NCI-H748 (cell line): ENCODE measurements around the gene NCF4.
A peak's percentile ranks its signal among the peaks of the same experiment; 100 is the strongest.

Source experiments
- DNase-seq: peaks from one replicate; lab custom pipeline; 2025; ENCODE audit not compliant: unreplicated experiment; lab: John Stamatoyannopoulos, UW

The NCF4 gene

DNA sequence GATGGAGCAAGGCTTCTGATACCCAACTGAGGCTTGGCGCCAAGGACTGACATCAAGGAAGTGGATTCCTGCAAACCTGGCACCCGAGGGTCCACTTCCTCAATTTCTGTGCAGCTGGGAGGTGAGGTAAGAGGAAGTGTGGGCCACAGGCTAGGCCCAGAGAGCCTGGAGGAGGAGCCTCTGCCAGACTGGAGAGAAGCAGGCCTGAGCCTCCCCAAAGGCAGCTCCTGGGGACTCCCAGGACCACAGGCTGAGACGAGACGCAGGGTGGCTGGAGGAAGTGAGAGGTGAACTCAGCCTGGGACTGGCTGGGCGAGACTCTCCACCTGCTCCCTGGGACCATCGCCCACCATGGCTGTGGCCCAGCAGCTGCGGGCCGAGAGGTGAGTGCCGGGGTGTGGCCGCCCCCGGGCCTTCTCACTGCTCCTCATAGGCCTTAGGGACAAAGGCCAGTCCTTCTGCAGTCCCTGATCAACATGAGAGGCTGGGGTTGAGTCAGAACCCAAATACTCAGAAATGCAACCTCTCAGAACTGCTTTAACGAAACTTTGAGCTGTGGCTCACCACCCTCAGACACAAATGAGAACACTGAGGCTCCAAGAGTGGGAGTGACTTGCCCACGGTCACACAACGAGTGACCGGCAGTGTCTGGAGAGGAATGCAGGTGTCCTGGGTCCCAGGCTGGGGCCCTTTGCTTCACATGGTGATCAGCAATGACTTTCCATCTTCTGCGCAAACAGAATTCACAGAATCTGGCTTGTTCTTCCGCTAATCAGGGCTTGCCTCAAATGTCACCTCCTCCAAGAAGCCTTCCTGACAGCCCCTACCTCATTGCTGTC lies at the start of gene NCF4:
TSS of gene NCF4 (plus strand) at position 186 of the 839 bp plus-strand sequence. CDS start at position 352, 166 bp downstream.
- DNase-seq = no peak

DNA sequence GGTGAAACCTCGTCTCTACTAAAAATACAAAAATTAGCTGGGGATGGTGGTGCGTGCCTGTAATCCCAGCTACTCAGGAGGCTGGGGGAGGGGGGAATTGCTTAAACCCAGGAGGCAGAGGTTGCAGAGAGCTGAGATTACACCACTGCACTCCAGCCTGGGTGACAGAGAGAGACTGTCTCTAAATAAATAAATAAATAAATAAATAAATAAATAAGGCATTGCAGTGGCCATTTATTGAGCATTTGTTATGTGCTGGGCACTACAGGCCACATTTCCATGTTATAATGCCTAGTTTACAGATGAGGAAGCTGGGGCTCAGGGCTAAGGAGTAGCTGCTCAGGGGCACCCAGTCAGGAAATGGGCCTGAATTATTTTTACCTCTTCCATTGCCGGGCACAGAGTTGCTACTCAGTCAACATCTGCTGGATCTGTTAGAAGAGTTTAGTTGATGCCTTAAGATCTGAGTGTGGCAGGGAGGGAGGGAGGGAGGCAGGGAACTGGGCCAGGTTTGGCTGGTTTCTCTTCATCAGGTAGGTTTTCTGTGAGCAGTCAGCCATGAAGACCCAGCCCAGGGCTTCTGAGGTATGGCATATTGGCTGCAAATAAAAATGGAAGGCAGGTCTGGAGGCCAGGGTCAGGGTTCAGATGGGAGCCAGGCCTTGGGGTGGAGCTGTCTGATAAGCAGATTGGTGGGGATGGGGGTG lies 49.6 kb upstream of the NCF4 start:
- DNase-seq = no peak

DNA sequence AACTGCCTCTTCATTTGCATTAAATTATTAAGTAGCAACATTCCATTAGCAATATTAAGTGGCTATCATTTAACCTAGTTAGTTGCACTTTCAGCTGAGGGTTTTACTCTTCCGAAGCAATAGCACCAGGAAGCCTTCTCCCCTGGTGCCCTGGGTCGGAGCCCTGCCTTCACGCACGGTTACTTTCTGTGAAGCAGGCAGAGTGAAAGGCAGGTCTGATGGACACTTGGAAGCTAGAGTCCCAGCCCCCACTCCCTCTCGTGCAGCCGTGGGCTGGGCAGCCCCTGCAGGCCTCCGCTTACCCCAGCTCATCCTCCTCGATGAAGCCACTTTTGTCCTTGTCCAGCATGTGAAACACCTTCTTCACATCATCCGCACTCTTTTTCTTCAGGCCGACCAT lies 46.0 kb upstream of the NCF4 start:
- no peak for DNase-seq

DNA sequence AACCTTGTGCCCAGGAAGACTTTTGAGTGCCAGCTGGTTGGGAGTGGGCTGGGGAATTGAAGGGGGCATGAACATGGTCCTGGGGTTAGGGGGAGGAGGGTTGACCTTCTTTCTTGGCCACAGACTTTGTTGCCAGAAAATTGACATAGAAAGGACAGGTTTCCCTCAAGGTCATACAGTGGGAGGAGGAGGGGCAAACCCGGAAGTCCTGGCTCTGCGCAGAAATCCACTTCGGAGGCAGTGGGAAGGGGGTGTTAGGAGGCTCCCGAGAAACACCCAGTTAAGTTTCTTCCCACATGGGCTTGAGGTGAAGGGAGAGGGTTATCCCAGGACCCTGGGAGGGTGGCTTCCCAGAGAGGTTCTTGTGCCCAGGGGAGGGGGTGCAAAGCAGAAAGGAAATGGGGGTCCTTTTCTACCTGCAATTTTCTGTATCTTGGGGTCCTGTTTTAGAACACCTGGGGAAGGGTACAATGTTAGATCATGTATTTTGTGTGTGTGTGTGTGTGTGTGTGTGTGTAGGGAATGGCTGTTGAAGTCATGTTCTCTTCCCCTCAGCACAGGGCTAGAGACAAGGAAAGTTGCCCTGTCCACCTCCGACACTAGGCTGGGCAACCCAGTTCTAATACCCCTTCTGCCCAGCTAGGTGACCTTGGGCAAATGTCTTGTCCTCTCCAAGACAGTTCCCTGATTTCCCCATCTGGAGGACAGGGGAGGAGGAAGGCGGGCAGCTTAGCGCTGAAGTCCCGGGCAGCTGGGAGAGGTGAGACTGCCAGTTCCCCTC lies 45.1 kb upstream of the NCF4 start:
- DNase-seq = no peak

DNA sequence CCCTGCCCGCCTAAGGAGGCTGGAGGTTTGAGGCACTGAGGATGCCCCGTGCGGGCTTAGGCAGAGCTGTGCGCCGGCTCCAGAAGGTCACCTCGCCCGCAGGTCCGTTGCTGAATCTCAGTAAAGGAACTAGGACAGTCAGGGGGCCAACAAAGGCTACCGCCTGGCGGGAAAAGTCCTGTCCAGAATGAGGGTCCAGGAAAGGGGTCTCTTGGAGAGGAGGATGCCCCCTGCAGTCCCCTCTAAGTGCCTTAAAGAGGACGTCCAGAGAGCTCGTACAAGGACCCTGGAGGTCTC lies 44.5 kb upstream of the NCF4 start:
- no peak for DNase-seq

DNA sequence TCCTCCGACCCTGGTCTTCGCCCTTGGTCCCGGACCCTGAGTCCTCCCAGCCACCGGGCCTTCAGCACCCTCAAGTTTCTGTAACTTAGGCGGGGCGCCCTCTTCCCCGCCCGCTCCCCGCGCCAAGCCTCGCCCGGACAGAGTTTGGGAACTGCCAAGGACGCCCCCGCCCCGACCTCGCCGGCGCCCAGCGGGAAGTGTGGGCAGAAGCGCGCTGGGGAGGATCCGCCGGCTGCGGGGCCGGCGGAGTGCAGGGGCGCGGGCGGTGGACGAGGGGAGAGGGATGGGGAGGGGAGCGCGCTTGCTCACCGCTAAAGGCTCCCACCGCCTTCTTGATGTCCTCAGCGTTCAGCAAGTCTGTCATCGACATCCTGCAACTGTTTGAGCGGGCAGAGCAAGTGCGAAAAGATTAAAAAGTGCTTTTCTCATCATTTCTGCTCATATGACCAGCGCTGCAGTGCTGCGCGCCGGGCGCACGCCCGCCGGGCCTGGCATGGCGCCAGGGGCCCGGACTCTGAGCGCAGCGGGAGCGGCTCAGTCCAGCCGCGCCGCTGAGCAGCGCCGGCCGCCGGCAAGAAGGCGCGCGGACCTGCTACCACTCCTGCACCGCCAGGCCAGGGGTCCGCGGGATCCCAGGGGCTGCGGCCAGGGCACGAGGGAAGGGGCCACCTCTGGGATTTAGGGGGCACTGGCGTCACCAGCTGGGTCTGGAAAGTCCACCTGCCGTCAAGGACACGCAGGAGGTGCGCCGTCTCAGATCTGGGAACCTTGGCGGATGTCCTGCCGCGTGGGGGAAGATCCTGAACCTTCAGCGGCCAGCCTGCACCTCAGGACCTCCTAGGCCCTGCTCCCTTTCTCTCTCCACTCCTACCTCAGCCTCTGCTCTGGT lies 43.9 kb upstream of the NCF4 start, which contains the start of gene PVALB:
TSS of gene PVALB (minus strand) at position 400 of the 889 bp plus-strand sequence. CDS start at position 370, 30 bp downstream.
- DNase-seq = peak; percentile 68

DNA sequence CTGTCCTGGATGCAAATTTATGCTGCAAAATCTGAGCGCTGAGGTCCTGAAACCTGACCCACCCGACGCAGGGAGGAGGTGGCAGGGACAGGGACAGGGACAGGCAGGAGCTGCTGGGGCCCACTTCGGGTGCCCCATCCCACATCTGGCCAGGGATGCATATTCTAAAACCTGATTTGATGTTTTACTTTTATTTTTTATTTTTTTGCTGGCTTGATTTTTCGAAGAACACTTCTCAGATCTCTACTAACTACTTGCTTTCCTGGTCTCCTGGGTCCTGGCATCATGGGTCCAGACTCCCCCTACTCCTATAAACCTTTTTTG lies 43.3 kb upstream of the NCF4 start:
- DNase-seq = no peak

DNA sequence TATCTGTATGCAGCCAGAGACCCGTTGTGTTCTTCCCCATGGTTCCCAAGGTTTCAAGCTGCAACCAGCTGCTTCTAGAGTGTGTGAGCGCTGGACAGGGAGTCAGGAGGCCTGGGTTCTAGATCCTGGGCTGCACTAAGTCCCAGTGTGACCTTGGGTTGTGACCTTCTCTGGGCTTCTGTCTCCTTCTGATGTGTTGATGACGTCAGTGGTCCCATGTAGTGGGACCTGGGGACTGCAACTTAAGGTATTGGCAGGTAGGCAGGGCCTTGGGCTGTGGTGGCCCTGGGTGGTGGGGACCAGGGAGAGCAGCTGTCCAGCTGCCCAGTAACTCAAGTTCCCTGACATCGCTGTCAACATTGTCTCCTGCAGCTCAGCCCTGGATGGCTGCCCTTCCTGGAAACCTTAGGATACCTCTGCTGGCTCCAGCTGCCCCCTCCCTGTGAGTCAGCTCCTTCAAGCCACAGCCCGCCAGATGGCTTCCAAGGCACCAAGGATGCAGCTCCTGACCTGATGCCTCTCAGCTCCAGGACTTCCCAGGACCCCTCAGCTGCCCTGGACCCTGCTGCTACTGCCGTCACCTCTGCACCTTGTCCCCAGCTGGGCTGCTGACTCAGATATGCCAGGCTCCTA lies 42.7 kb upstream of the NCF4 start:
- DNase-seq = no peak

DNA sequence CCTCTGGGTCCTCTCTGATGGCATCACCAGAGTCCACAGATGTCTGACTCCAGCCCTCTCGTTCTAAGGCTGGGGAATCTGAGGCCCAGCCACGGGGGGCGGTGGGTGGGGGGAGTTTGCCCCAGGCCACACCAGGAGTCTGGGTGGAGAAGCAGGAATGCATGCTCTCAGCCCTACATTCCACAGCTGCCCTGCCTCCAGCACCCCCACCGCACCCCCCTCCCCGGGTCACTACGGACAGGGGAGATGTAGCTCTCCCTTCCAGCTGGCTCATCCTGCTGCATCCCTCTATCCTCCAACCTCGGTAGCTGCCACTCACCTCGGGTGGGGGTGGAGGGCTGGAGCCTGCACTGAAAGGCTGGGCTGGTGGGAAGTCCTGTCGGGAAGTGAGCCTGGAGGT lies 41.7 kb upstream of the NCF4 start:
- no peak for DNase-seq

DNA sequence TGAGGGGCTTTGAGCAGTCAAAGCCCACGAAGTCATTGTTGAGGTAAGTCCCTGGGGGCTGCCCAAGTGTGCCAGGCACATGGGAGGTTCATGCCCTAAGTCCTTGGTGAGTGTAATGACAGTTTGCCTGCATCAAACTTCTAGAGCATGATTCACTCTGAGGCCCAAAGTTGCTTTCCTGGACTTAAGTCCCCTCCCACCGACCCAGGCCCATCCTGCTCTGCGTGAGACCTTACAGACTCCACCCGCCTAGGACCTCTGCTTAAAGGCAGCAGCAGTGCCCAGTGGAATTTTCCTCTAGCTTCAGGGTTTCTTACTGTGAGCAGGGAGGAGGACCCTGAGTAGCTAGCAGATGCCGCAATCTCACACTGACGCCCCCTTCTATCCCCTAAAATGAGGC lies 38.2 kb upstream of the NCF4 start:
- no peak for DNase-seq

DNA sequence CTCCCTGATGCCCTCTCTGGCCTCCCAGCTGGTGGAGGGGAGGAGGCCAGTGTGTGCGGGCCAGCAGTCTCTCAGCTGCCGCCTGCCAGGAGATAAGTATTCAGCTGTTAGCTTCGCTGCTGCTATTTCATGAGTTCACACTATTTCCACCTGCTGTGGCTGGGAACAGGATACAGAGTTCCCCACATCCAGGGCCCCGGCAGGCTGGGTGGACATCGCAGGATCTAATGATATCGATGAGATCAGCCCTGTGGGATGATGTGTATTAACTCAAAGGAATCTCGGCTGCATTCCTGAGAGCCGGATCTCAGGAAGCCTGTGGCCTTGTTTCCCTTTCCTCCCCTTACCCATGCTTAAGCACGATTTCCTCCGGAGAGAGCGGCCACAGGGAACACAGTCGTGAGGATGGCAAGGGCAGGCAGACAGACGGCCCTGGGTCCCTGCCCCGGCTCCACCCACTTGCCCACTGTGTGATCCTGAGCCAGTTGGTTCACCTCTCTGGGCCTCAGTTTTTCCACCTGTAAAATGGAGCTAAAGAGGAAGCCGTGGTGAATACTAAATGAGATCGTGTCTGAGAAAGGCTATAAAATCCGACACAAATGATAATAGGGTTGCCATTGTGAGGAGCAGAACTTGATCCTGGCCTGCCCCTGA lies 37.5 kb upstream of the NCF4 start:
- no peak for DNase-seq

DNA sequence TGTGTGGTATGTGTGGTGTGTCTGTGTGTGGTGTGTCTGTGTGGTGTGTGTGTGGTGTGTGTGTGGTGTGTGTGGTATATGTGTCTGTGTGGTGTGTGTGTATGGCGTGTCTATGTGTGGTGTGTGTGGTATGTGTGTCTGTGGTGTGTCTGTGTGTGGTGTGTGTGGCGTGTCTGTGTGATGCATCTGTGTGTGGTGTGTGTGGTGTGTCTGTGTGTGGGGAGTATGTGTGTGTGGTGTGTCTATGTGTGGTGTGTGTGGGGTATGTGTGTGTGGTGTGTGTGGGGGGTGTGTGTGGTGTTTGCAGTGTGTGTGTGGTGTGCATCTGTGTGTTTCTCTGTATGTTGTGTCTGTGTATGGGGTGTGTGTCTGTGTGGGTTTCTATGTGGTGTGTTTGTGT lies 36.2 kb upstream of the NCF4 start:
- no peak for DNase-seq

DNA sequence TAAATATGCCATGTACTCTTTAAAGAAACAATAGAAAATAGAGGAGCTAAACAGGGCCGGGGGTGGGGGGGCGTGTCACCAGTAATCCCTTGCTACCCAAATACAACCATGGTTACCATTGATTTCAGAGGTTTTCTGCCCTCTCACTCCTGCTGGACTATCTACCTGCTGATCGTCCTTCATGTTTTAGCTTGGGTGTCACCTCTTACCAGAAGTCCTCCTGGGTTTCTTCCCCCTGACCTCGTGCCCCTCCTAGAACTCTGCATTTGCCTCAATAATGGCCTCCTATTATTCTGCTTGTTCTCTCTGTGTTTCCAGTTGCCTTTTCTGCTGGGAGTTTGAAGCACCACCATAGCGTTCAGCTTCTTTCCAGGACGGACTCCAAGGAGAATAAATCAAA lies 34.5 kb upstream of the NCF4 start:
- no peak for DNase-seq

DNA sequence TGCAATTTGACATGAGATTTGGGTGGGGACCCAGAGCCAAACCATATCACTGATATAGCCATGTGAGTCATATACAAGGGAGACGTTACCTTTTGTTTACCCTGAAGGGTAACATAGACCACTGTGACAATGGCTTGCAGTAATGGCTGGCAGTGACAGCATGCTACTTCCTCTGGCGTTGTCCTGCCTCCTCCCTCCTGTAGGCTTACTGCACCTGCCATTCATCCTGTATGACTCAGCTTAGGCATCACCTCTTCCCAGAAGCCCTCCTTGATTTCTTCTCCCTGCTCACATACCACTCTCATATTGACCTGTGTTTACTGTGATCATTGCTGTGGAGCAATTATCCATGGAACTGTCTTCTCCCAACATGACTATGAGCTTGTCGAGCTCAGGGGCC lies 32.0 kb upstream of the NCF4 start:
- DNase-seq = no peak

DNA sequence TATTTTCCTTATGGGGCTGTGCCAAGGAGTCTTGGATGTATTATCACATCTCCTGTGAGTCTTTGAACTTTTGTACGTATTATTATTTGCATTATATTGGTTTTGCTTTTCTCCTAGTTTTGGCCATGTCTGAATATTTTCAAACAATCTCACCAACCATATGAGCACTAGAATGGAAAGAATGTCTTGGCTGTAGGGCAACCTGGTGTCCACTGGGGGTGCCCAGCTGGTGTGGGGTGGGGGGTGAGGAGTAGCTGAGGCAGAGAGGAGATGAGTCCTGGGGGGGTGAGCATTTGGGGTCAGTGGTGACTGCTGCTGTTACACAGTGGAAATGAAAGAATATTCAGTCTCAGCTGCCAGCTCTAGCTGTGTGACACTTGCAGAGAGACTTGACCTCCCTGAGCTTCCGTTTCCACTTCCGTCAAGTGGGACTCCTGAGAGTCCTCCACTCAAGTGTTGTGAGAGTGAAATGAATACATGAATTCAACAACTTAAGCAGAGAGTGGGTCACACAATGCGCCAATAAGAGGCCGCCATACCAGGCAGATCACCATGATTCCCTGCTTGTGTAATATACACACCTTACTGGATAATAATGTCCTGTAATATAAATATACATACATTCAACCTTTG lies 31.3 kb upstream of the NCF4 start:
- DNase-seq = no peak

DNA sequence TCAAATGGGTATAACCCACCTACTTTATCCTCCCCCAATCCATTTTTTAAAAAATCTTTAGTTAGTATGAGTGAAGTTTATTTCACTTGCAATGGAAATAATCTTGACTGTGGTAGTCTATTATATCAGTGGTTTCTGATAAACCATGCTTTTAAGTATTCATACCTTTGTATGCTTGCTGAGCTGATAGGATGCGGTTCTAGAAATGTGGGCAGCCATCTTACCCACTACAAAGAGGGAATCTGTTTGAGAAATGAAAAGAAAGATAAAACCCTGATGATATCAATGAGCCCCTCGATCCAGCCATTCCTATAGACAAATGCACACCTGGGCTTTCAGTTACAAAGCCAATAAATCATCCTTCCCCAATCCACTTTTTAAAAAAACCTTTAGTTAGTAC lies 30.2 kb upstream of the NCF4 start:
- DNase-seq = no peak

DNA sequence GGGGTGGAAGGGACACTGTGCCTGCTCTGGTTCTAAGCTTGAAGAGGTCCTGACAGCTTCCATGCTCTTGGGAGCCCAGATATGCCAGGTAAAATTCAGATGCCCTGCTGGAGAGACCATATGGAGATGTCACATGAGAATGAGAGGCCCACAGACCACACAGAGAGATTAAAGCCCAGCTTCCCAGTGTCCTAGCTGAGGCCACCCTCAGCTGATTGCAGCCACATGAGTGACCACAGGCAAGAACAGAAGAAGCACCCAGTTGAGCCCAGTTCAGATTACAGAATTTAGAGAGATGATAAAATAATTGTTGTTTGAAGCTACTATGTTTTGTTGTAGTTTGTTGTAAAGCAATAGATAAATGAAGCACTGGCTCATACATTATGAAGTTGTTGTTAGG lies 29.6 kb upstream of the NCF4 start:
- DNase-seq = no peak

DNA sequence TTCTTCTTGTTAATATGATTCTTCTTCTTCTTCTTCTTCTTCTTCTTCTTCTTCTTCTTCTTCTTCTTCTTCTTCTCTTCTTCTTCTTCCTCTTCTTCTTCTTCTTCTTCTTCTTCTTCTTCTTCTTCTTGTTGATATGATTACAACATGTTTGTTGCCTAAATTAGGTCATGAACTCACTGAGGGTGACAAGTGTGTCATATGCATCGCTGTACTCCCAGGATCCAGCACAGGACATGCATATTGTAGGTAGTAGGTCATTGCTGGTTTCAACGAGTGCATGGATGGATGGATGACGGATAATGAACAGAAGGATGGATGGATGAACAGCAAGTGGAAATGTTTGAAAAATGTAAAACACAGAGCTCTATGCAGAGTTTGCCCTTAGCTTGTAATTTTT lies 29.1 kb upstream of the NCF4 start:
- DNase-seq = no peak

DNA sequence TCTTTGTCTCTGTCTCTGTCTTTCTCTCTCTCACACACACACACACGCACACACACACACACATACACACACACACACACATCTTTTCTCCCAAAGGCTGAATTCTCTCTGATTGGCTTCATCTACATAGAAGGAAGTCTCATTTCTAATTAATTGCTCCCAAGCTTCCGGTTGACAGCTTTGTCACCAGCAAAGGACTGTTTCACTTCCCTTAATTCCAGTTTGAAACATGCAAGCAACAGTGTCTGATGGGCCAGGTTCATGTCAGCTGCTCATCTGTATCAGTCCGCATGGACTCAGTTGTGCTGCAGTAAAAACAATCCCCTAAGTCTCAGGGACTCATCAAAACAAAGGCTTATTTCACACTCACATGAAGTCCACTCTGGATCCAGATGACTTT lies 27.7 kb upstream of the NCF4 start:
- no peak for DNase-seq

DNA sequence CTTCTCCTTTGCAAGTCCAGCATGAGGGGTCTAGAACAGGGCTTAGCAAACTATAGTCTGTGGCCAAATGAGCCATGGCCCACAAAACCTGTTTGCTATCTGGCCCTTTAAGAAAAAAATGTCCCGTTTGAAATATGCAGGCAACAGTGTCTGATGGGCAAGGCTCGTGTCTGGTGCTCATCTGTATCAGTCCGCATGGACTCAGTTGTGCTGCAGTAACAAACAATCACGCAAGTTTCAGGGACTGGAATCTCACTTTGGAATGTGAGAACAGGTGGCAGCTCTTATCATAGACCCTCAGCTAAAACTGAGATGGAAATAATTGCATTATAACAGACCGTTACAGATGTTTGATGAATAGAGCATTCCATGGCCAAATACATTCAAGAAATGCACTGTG lies 24.9 kb upstream of the NCF4 start:
- no peak for DNase-seq
